GM12892 (cell line): ENCODE results near the gene ADCY4. TPM values are rescaled to one million over a fixed set of nuclear protein-coding genes. Genes with fewer than 3 reads are reported as not detected.

Source experiments
- DNase-seq: peaks from one replicate; pipeline ENCODE4 v3.0.0; 2011; ENCODE audit not compliant: insufficient read length
- FAIRE-seq: peaks from 2 replicates; lab custom pipeline; 2011; peaks lifted over from hg19 to GRCh38; lab: Jason Lieb, UNC
- POLR2A ChIP-seq: IDR thresholded peaks from 2 replicates; pipeline ENCODE4 v1.6.1; 2011; ENCODE audit warnings: low read depth, low read length, control low read depth
- POLR2AphosphoS5 ChIP-seq: IDR thresholded peaks from 2 replicates; pipeline ENCODE4 v1.6.1; 2011; ENCODE audit warnings: low read depth, low read length, control low read depth
- TAF1 ChIP-seq: IDR thresholded peaks from 2 replicates; pipeline ENCODE4 v1.6.1; 2011; ENCODE audit warnings: low read depth, mild to moderate bottlenecking, control low read depth, low read length, borderline replicate concordance
- polyA plus RNA-seq: library from polyadenylated mRNA; unstranded; fragments of >200 nt; gene quantifications from one replicate; pipeline ENCODE4 v1.2.1, GENCODE V29; 2012; ENCODE audit warnings: missing spikeins, inconsistent platforms; ENCODE audit not compliant: missing spikeins

The ADCY4 gene
- polyA plus RNA-seq = 0.83 TPM

- no peak for FAIRE-seq
These were observed at the start of gene ADCY4 for GRCh38 chr14:24334431-24335291. TSS of gene ADCY4 (minus strand) at chr14:24335071. CDS start at chr14:24334652, 419 bp downstream.

DNA sequence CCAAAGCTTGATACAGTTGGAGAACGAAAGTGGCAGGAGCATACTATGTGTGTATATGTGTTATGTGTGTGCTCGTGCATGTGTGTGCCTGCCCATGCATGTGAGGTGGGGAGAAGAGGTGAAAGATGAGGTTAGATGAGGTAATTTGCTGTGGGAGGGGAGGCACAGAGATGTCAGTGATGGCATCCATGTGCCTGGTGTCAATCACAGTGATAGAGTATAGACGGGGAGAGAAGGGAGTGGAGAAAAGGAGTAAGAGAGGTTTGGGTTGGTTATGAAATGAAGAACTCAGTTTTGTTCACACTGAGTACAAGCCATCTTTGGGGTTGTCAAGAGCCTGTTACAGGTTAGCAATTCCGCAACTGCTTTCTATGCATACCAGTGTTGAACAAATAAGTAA, 49.3 kb upstream of the ADCY4 start:
- TF ChIP-seq POLR2AphosphoS5 (no peak), TAF1 (no peak), POLR2A (no peak)
- FAIRE-seq = no peak
- DNase-seq = no peak

More at GRCh38 chr14:24334431-24335291, at the start of gene ADCY4:
- no peak for DNase-seq
- TF ChIP-seq POLR2A (no peak), TAF1 (no peak), POLR2AphosphoS5 (no peak)

DNA sequence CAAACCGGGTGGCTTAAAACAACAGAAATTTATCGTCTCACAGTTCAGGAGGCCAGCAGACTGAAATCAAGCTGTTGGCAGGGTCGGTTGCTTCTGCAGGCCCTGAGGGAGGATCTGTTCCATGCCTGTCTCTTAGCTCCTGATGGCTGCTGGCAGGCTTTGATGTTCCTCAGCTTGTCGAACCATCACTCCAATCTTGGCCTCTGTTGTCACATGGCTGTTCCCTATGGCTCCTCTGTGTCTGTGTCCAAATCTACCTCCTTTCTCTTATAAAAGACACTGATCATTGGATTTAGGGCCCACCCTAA, 47.1 kb upstream of the ADCY4 start:
- FAIRE-seq = no peak
- TF ChIP-seq TAF1 = no peak
- TF ChIP-seq POLR2A = no peak
- no peak for TF ChIP-seq POLR2AphosphoS5
- no peak for DNase-seq

GRCh38 chr14:24381363-24382063, 46.6 kb upstream of the ADCY4 start:
- DNase-seq = no peak
- TF ChIP-seq POLR2A (no peak), TAF1 (no peak), POLR2AphosphoS5 (no peak)
- FAIRE-seq = no peak

DNA sequence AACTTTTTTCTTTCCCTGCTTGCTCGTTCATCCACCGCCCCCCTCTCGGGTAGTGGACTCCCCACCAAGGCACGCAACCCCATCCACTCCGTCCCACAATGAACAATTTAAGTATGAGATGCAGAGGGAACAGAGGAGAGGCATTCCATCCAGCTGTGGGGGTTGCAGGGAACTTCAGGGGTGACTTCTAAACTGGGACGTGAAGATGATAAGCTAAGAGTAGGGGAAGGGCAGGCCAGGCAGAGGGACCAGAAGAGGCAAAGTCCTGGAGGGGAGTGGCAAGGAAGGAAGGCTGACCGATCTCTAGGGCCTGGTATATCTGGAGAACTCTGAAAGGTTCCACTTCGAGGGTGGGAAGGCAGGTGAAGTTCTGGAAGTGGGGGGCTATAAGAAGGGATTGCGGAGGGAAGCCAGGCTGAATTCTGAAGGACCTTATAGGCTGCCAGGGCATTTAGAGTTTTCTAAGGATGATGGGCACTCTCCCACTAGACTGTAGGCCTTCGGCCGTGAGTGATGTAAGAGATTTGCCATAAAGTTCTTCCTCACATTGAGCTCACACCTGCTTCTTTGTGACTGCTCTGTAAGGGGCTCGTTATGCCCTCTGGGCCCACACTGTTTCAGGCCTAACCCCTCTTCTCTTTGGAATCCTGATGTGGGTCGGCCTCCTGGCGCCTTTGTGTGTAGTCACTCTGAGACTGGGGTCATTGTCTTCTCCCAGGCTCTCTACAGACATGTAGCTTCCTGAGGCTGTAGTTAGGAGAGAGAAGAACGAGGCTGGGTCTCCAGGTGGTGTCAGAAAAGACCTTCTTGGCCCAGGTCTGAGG, 45.2 kb upstream of the ADCY4 start:
- TF ChIP-seq POLR2A = no peak
- TF ChIP-seq POLR2AphosphoS5 = no peak
- TF ChIP-seq TAF1 = no peak
- no peak for FAIRE-seq
- DNase-seq = no peak

- FAIRE-seq (no peak), DNase-seq (no peak)
- TF ChIP-seq TAF1 = no peak
- TF ChIP-seq POLR2AphosphoS5 = no peak
- no peak for TF ChIP-seq POLR2A
These were observed 44.4 kb upstream of the ADCY4 start for GRCh38 chr14:24378981-24379906.

GRCh38 chr14:24378327-24378726, 43.5 kb upstream of the ADCY4 start:
- no peak for TF ChIP-seq POLR2A
- no peak for TF ChIP-seq POLR2AphosphoS5
- TF ChIP-seq TAF1 = no peak
- no peak for FAIRE-seq

DNA sequence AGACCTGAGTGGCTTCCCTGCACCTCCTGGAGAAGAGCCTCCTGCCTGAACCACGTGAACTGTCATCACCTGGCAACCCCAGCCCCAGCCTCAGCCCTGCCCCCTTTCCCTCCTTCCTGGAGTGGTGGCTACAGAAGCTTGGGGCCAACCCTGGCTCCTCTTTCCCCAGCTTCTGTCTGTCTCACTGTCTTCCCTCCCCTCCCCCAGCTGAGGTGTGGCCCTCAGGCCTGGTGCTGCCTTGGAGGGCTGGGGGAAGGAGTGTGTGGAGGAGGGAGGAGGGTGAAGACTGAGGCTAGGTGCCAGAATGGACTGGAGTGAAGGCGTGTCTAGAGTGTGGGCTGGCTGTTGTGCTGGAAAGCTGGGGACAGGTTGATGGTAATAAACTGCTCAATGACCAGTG, 42.8 kb upstream of the ADCY4 start:
- TF ChIP-seq TAF1 (no peak), POLR2A (no peak), POLR2AphosphoS5 (no peak)
- no peak for FAIRE-seq
- no peak for DNase-seq

More at GRCh38 chr14:24378327-24378726, 43.5 kb upstream of the ADCY4 start:
- DNase-seq = no peak

DNA sequence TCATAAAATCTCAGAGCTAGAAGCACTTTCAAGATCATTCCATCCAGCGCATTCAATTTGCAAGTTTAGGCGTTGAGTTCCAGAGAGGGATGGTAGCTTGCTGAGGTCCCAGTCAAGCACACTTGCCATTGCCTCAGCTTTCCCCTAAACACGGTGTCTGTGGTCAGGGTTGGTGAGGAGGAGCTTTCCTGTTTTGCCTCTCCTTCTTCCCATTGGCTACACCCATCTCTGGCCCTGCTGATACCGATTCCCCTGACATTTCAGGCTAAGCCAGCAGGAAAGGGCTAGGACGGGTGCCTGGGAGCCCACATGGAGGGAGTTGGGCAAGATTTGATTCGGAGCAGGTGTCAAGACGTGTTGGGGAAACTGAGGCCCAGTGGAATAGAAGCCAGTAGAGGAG, 42.3 kb upstream of the ADCY4 start:
- no peak for TF ChIP-seq TAF1
- TF ChIP-seq POLR2A = no peak
- DNase-seq (no peak), FAIRE-seq (no peak)

GRCh38 chr14:24376448-24377070, 41.7 kb upstream of the ADCY4 start:
- TF ChIP-seq POLR2AphosphoS5 = no peak
- no peak for TF ChIP-seq TAF1
- TF ChIP-seq POLR2A = no peak
- FAIRE-seq (no peak), DNase-seq (no peak)
